Measurements from ENCODE around the gene GRB2. TPM values are rescaled to one million over a fixed set of nuclear protein-coding genes. Genes with fewer than 3 reads are reported as not detected.

The GRB2 gene
- total and polyA plus RNA-seq, 4 donors, result 51.0 to 198 (median 114) TPM

DNA sequence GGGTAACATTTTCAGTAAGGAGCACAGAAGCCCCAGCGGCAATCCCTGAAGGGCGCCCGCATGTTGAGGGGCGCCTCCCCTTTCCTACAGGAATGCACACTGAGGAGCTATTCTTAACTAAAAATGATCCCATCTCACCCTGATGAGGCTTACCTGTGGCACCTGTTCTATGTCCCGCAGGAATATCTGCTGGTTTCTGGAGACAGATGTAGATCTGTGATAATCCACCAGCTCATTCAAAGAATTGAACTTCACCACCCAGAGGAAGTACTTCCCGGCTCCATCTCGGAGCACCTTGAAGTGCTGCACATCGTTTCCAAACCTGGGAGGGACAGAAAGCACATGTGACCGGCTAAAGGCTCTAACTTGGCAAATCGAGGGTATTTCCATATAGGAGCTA is 84.0 kb downstream of the GRB2 start:
- WGBS, 2 donors, result 86 to 90% methylated on average over 10 of the region's 10 CpGs
- Histone ChIP-seq H3K27ac (ENCODE audit: low read depth in 1 of 2, low read length in 1 of 2) (no peak overlapping the region), H3K27me3 (ENCODE audit: control insufficient read depth in 3 of 3, insufficient read depth in 3 of 3, low read length in 2 of 3) (no peaks in the 10 kb centered on the region), H3K4me1 (ENCODE audit: control insufficient read depth in 5 of 5, insufficient read depth in 5 of 5, low read length in 5 of 5) (peaks cover 0 to 8% (median 0%) of the 10 kb centered on the region in 5 donors), H3K9me3 (ENCODE audit: control insufficient read depth in 4 of 4, insufficient read depth in 3 of 4, low read length in 3 of 4) (no peaks in the 10 kb centered on the region), H3K36me3 (ENCODE audit: control insufficient read depth in 4 of 4, insufficient read depth in 4 of 4, low read length in 4 of 4) (peaks cover 8 to 38% (median 13%) of the 10 kb centered on the region in 4 donors), H3K9ac (ENCODE audit: insufficient read depth in 1 of 2, low read length in 2 of 2) (no peak overlapping the region), H3K4me3 (no peak overlapping the region)
- TF ChIP-seq, protein P1, sequence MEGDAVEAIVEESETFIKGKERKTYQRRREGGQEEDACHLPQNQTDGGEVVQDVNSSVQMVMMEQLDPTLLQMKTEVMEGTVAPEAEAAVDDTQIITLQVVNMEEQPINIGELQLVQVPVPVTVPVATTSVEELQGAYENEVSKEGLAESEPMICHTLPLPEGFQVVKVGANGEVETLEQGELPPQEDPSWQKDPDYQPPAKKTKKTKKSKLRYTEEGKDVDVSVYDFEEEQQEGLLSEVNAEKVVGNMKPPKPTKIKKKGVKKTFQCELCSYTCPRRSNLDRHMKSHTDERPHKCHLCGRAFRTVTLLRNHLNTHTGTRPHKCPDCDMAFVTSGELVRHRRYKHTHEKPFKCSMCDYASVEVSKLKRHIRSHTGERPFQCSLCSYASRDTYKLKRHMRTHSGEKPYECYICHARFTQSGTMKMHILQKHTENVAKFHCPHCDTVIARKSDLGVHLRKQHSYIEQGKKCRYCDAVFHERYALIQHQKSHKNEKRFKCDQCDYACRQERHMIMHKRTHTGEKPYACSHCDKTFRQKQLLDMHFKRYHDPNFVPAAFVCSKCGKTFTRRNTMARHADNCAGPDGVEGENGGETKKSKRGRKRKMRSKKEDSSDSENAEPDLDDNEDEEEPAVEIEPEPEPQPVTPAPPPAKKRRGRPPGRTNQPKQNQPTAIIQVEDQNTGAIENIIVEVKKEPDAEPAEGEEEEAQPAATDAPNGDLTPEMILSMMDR (IDR thresholded peaks at IDR 0.05; ENCODE audit: control extremely low read depth, extremely low read depth), result no peak
- no peak for DNase-seq
- no peak for ATAC-seq (ENCODE audit: insufficient read depth, low FRiP score)

DNA sequence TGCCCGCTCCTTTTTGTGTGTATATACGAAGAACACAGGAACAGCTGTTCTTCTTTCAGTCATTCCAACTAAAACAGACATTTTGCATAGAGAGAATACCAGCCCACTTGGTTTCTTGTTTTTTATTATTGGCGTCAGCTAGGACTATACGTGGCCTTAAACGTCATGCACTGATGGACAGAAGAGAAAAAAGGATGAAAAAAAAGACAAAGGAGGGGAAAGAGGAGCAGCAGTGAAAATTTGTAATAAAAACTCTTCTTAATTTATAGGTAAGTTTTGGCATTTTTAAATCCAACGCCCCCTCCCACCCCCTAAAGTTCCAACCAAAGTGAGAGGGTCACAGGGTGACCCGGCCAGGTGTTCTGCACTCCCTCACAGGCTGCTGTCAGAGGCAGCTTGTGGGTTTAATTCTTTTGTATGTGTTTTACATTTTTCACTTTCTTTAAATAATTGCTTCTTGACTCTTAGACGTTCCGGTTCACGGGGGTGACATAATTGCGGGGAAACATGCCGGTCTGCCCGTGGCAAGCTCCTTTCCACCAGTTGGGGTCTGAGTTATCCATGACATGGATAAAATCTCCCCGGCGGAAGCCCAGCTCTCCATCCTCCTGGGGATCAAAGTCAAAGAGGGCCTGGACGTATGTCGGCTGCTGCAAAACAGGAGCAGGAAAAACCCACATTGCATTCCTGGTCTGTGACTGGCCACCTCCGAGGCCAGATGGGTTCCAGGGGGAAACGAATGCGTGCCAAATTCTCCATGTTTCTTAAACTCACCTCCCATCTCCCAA is 85.4 kb downstream of the GRB2 start:
- H3K9me3 ChIP-seq (ENCODE audit: control insufficient read depth in 4 of 4, insufficient read depth in 3 of 4, low read length in 3 of 4), result no peaks in the 10 kb centered on the region
- H3K27me3 ChIP-seq (ENCODE audit: control insufficient read depth in 3 of 3, insufficient read depth in 3 of 3, low read length in 2 of 3), result no peaks in the 10 kb centered on the region
- no peak overlapping the region for H3K27ac ChIP-seq (ENCODE audit: low read depth in 1 of 2, low read length in 1 of 2)
- TF ChIP-seq, protein P1 (IDR thresholded peaks at IDR 0.05; ENCODE audit: control extremely low read depth, extremely low read depth), result no peak
- H3K4me1 ChIP-seq (ENCODE audit: control insufficient read depth in 5 of 5, insufficient read depth in 5 of 5, low read length in 5 of 5), result no peaks in the 10 kb centered on the region
- no peak overlapping the region for H3K4me3 ChIP-seq
- H3K9ac ChIP-seq (ENCODE audit: insufficient read depth in 1 of 2, low read length in 2 of 2), result no peak overlapping the region
- WGBS, 2 donors, result 93 to 95% methylated on average over 20 of the region's 20 CpGs
- H3K36me3 ChIP-seq (ENCODE audit: control insufficient read depth in 4 of 4, insufficient read depth in 4 of 4, low read length in 4 of 4), result peaks cover 8 to 36% (median 13%) of the 10 kb centered on the region in 4 donors
- no peak for ATAC-seq (ENCODE audit: insufficient read depth, low FRiP score)
- DNase-seq, result no peak

DNA sequence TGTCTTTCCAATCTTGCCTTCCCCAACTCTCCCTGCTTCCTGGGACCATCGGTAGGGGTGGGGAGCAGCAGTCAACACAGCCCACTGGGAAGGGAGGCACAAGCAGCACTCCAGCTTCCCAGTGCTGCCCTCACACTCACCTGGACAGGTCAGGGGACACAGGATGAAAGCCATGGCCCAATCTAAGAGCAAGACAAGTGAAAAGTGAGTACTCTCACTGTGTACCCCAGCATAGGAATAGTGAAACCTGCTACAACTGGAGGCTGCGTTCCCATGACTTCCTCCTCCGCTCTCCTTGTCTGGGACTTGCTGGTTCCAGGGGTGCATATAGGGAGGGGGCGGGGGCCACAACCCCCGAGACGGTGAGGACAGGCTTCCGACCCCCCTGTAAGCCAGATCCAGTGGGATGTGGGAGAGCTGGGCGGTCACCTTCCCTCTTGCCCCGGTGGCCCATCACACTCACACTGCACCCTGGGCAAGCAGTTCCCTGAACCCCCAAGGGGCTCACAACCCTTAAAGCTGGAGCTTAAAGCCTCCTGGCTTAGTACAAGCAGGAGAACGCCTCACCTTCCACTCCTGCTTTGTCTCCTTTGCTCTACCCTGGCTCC is 86.8 kb downstream of the GRB2 start:
- ATAC-seq (ENCODE audit: insufficient read depth, low FRiP score), result no peak
- 86 to 93% methylated on average over 10 of the region's 10 CpGs for WGBS, 2 donors
- H3K27me3 ChIP-seq (ENCODE audit: control insufficient read depth in 3 of 3, insufficient read depth in 3 of 3, low read length in 2 of 3), result no peaks in the 10 kb centered on the region
- peak overlapping the region in 1 of 2 donors; percentile 54 for H3K27ac ChIP-seq (ENCODE audit: low read depth in 1 of 2, low read length in 1 of 2)
- H3K9ac ChIP-seq (ENCODE audit: insufficient read depth in 1 of 2, low read length in 2 of 2), result no peak overlapping the region
- DNase-seq, result no peak
- no peaks in the 10 kb centered on the region for H3K9me3 ChIP-seq (ENCODE audit: control insufficient read depth in 4 of 4, insufficient read depth in 3 of 4, low read length in 3 of 4)
- TF ChIP-seq, protein P1 (IDR thresholded peaks at IDR 0.05; ENCODE audit: control extremely low read depth, extremely low read depth), result no peak
- H3K36me3 ChIP-seq (ENCODE audit: control insufficient read depth in 4 of 4, insufficient read depth in 4 of 4, low read length in 4 of 4), result peaks cover 8 to 32% (median 13%) of the 10 kb centered on the region in 4 donors
- no peaks in the 10 kb centered on the region for H3K4me1 ChIP-seq (ENCODE audit: control insufficient read depth in 5 of 5, insufficient read depth in 5 of 5, low read length in 5 of 5)
- no peak overlapping the region for H3K4me3 ChIP-seq

Measured in lung (tissue), 12 donors.